ENCODE measurements around the gene NPM3. TPM values are rescaled to one million over a fixed set of nuclear protein-coding genes. Genes with fewer than 3 reads are reported as not detected.

NPM3 gene
- total RNA-seq, 2 donors from 2014 or later: 13.1 to 13.8 TPM

- ATAC-seq (no peak), DNase-seq (no peak)
- peaks cover 72% of the 10 kb centered on the region for H3K27me3 Mint-ChIP-seq
- peaks cover 5% of the 10 kb centered on the region for H3K36me3 Mint-ChIP-seq (ENCODE audit: low read depth)
- no peak within 1 kb of the TSS for H3K27ac Mint-ChIP-seq
- peaks cover 39% of the 10 kb centered on the region for H3K4me1 Mint-ChIP-seq
- H3K4me3 Mint-ChIP-seq: peak within 1 kb of the TSS; percentile 91
- H3K9me3 ChIP-seq (ENCODE audit: control insufficient read depth, low read length, poor library complexity, severe bottlenecking): no peaks in the 10 kb centered on the region
Measured at GRCh38 chr10:101775273-101776160, 7.7 kb downstream of the NPM3 start, which contains the start of gene FGF8. FGF8 (minus strand) TSS chr10:101776114; CDS start chr10:101775900, 214 bp downstream.

GRCh38 chr10:101774589-101775272 is 8.5 kb downstream of the NPM3 start:
- H3K27ac Mint-ChIP-seq: no peak overlapping the region
- H3K9me3 ChIP-seq (ENCODE audit: control insufficient read depth, low read length, poor library complexity, severe bottlenecking): no peaks in the 10 kb centered on the region
- ATAC-seq: no peak
- peaks cover 74% of the 10 kb centered on the region for H3K27me3 Mint-ChIP-seq
- H3K4me1 Mint-ChIP-seq: peaks cover 36% of the 10 kb centered on the region
- H3K36me3 Mint-ChIP-seq (ENCODE audit: low read depth): peaks cover 5% of the 10 kb centered on the region
- peak overlapping the region; percentile 69 for H3K4me3 Mint-ChIP-seq
- no peak for DNase-seq

- peak overlapping the region; percentile 66 for H3K4me3 Mint-ChIP-seq
- H3K36me3 Mint-ChIP-seq (ENCODE audit: low read depth): peaks cover 6% of the 10 kb centered on the region
- peaks cover 77% of the 10 kb centered on the region for H3K27me3 Mint-ChIP-seq
- no peak for DNase-seq
- no peak for ATAC-seq
- H3K9me3 ChIP-seq (ENCODE audit: control insufficient read depth, low read length, poor library complexity, severe bottlenecking): no peaks in the 10 kb centered on the region
- H3K4me1 Mint-ChIP-seq: peaks cover 33% of the 10 kb centered on the region
- H3K27ac Mint-ChIP-seq: no peak overlapping the region
Measured at GRCh38 chr10:101773923-101774588, 9.2 kb downstream of the NPM3 start.

- H3K9me3 ChIP-seq (ENCODE audit: control insufficient read depth, low read length, poor library complexity, severe bottlenecking): no peaks in the 10 kb centered on the region
- peaks cover 30% of the 10 kb centered on the region for H3K4me1 Mint-ChIP-seq
- no peak overlapping the region for H3K27ac Mint-ChIP-seq
- DNase-seq (no peak), ATAC-seq (no peak)
- H3K36me3 Mint-ChIP-seq (ENCODE audit: low read depth): peaks cover 4% of the 10 kb centered on the region
- peaks cover 74% of the 10 kb centered on the region for H3K27me3 Mint-ChIP-seq
- no peak overlapping the region for H3K4me3 Mint-ChIP-seq
Measured at GRCh38 chr10:101772895-101773761, 10.1 kb downstream of the NPM3 start.

GRCh38 chr10:101772017-101772894 is 11.0 kb downstream of the NPM3 start:
- H3K4me1 Mint-ChIP-seq: peaks cover 25% of the 10 kb centered on the region
- no peaks in the 10 kb centered on the region for H3K9me3 ChIP-seq (ENCODE audit: control insufficient read depth, low read length, poor library complexity, severe bottlenecking)
- H3K27ac Mint-ChIP-seq: no peak overlapping the region
- ATAC-seq (no peak), DNase-seq (no peak)
- peaks cover 4% of the 10 kb centered on the region for H3K36me3 Mint-ChIP-seq (ENCODE audit: low read depth)
- H3K4me3 Mint-ChIP-seq: no peak overlapping the region
- peaks cover 71% of the 10 kb centered on the region for H3K27me3 Mint-ChIP-seq

- peaks cover 72% of the 10 kb centered on the region for H3K27me3 Mint-ChIP-seq
Measured at GRCh38 chr10:101771380-101771779, 11.9 kb downstream of the NPM3 start.

GRCh38 chr10:101770331-101771215 is 12.7 kb downstream of the NPM3 start:
- Mint-ChIP-seq H3K36me3 (ENCODE audit: low read depth) (peaks cover 10% of the 10 kb centered on the region), H3K4me3 (no peak overlapping the region), H3K27me3 (peaks cover 80% of the 10 kb centered on the region), H3K4me1 (peaks cover 24% of the 10 kb centered on the region), H3K27ac (no peak overlapping the region)
- H3K9me3 ChIP-seq (ENCODE audit: control insufficient read depth, low read length, poor library complexity, severe bottlenecking): no peaks in the 10 kb centered on the region
- ATAC-seq (no peak), DNase-seq (no peak)

More at GRCh38 chr10:101771380-101771779, 11.9 kb downstream of the NPM3 start:
- no peak overlapping the region for H3K27ac Mint-ChIP-seq
- no peak for ATAC-seq
- no peak overlapping the region for H3K4me3 Mint-ChIP-seq
- H3K9me3 ChIP-seq (ENCODE audit: control insufficient read depth, low read length, poor library complexity, severe bottlenecking): no peaks in the 10 kb centered on the region
- H3K4me1 Mint-ChIP-seq: peaks cover 21% of the 10 kb centered on the region
- peaks cover 6% of the 10 kb centered on the region for H3K36me3 Mint-ChIP-seq (ENCODE audit: low read depth)
- DNase-seq: no peak

GRCh38 chr10:101769541-101770180 is 13.6 kb downstream of the NPM3 start:
- Mint-ChIP-seq H3K4me1 (peaks cover 22% of the 10 kb centered on the region), H3K27me3 (peaks cover 77% of the 10 kb centered on the region), H3K27ac (no peak overlapping the region), H3K4me3 (no peak overlapping the region), H3K36me3 (ENCODE audit: low read depth) (peaks cover 10% of the 10 kb centered on the region)
- H3K9me3 ChIP-seq (ENCODE audit: control insufficient read depth, low read length, poor library complexity, severe bottlenecking): no peaks in the 10 kb centered on the region
- no peak for DNase-seq
- no peak for ATAC-seq

GRCh38 chr10:101768791-101769170 is 14.5 kb downstream of the NPM3 start:
- no peak for ATAC-seq
- Mint-ChIP-seq H3K27me3 (peaks cover 71% of the 10 kb centered on the region), H3K4me1 (peaks cover 14% of the 10 kb centered on the region)

GRCh38 chr10:101767966-101768790 is 15.1 kb downstream of the NPM3 start:
- Mint-ChIP-seq H3K27ac (no peak overlapping the region), H3K4me3 (no peak overlapping the region), H3K27me3 (peaks cover 68% of the 10 kb centered on the region), H3K4me1 (peaks cover 10% of the 10 kb centered on the region), H3K36me3 (ENCODE audit: low read depth) (peaks cover 8% of the 10 kb centered on the region)
- no peaks in the 10 kb centered on the region for H3K9me3 ChIP-seq (ENCODE audit: control insufficient read depth, low read length, poor library complexity, severe bottlenecking)
- no peak for DNase-seq
- no peak for ATAC-seq

More at GRCh38 chr10:101768791-101769170, 14.5 kb downstream of the NPM3 start:
- Mint-ChIP-seq H3K4me3 (no peak overlapping the region), H3K36me3 (ENCODE audit: low read depth) (peaks cover 8% of the 10 kb centered on the region), H3K27ac (no peak overlapping the region)
- no peaks in the 10 kb centered on the region for H3K9me3 ChIP-seq (ENCODE audit: control insufficient read depth, low read length, poor library complexity, severe bottlenecking)
- DNase-seq: no peak

Data from T-helper 17 cell (primary cell).